ENCODE results near the gene U2AF1L4. TPM values are rescaled to one million over a fixed set of nuclear protein-coding genes. Genes with fewer than 3 reads are reported as not detected.

Gene U2AF1L4
- total RNA-seq, 1 experiment from 2014 or later, result 37.5 TPM

GRCh38 chr19:35787227-35787799, 42.1 kb upstream of the U2AF1L4 start:
- BruUV-seq (replicated peaks), result no TSS peak
- H3K9me3 Mint-ChIP-seq (ENCODE audit: unreplicated experiment), result no peaks in the 10 kb centered on the region

GRCh38 chr19:35786299-35787160, 41.3 kb upstream of the U2AF1L4 start:
- DNase-seq (ENCODE audit: unreplicated experiment), result no peak
- no peak overlapping the region for H3K4me3 Mint-ChIP-seq (ENCODE audit: unreplicated experiment)
- BruUV-seq (replicated peaks), result no TSS peak
- H3K9me3 Mint-ChIP-seq (ENCODE audit: unreplicated experiment), result no peaks in the 10 kb centered on the region
- no peak overlapping the region for H3K27ac Mint-ChIP-seq (ENCODE audit: low read depth, unreplicated experiment)
- TF ChIP-seq, protein P1, sequence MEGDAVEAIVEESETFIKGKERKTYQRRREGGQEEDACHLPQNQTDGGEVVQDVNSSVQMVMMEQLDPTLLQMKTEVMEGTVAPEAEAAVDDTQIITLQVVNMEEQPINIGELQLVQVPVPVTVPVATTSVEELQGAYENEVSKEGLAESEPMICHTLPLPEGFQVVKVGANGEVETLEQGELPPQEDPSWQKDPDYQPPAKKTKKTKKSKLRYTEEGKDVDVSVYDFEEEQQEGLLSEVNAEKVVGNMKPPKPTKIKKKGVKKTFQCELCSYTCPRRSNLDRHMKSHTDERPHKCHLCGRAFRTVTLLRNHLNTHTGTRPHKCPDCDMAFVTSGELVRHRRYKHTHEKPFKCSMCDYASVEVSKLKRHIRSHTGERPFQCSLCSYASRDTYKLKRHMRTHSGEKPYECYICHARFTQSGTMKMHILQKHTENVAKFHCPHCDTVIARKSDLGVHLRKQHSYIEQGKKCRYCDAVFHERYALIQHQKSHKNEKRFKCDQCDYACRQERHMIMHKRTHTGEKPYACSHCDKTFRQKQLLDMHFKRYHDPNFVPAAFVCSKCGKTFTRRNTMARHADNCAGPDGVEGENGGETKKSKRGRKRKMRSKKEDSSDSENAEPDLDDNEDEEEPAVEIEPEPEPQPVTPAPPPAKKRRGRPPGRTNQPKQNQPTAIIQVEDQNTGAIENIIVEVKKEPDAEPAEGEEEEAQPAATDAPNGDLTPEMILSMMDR (IDR thresholded peaks at IDR 0.05; ENCODE audit: unreplicated experiment), result no peak
- intact Hi-C loops (cut with micrococcal nuclease), result no loop called here
- ChIA-PET CTCF (no interaction called here), POLR2A (no interaction called here)
- no peaks in the 10 kb centered on the region for H3K27me3 Mint-ChIP-seq (ENCODE audit: insufficient read depth, unreplicated experiment)
- no peaks in the 10 kb centered on the region for H3K4me1 Mint-ChIP-seq (ENCODE audit: insufficient read depth, unreplicated experiment)
- no peaks in the 10 kb centered on the region for H3K36me3 Mint-ChIP-seq (ENCODE audit: insufficient read depth, unreplicated experiment)

More at GRCh38 chr19:35787227-35787799, 42.1 kb upstream of the U2AF1L4 start:
- H3K36me3 Mint-ChIP-seq (ENCODE audit: insufficient read depth, unreplicated experiment), result no peaks in the 10 kb centered on the region
- no peak overlapping the region for H3K4me3 Mint-ChIP-seq (ENCODE audit: unreplicated experiment)
- CTCF ChIA-PET, result no interaction called here
- H3K27ac Mint-ChIP-seq (ENCODE audit: low read depth, unreplicated experiment), result no peak overlapping the region
- no peak for DNase-seq (ENCODE audit: unreplicated experiment)
- intact Hi-C loops (cut with micrococcal nuclease), result no loop called here
- POLR2A ChIA-PET, result no interaction called here
- TF ChIP-seq, protein P1 (IDR thresholded peaks at IDR 0.05; ENCODE audit: unreplicated experiment), result no peak
- no peaks in the 10 kb centered on the region for H3K27me3 Mint-ChIP-seq (ENCODE audit: insufficient read depth, unreplicated experiment)
- no peaks in the 10 kb centered on the region for H3K4me1 Mint-ChIP-seq (ENCODE audit: insufficient read depth, unreplicated experiment)

- H3K27ac Mint-ChIP-seq (ENCODE audit: low read depth, unreplicated experiment), result no peak overlapping the region
- H3K4me1 Mint-ChIP-seq (ENCODE audit: insufficient read depth, unreplicated experiment), result no peaks in the 10 kb centered on the region
- H3K27me3 Mint-ChIP-seq (ENCODE audit: insufficient read depth, unreplicated experiment), result no peaks in the 10 kb centered on the region
- intact Hi-C loops (cut with micrococcal nuclease), result no loop called here
- CTCF ChIA-PET, result no interaction called here
- no peak overlapping the region for H3K4me3 Mint-ChIP-seq (ENCODE audit: unreplicated experiment)
- no TSS peak for BruUV-seq (replicated peaks)
- POLR2A ChIA-PET, result no interaction called here
- H3K36me3 Mint-ChIP-seq (ENCODE audit: insufficient read depth, unreplicated experiment), result no peaks in the 10 kb centered on the region
- H3K9me3 Mint-ChIP-seq (ENCODE audit: unreplicated experiment), result no peaks in the 10 kb centered on the region
- TF ChIP-seq, protein P1 (IDR thresholded peaks at IDR 0.05; ENCODE audit: unreplicated experiment), result no peak
- DNase-seq (ENCODE audit: unreplicated experiment), result no peak
Observed at GRCh38 chr19:35785339-35785627, 40.1 kb upstream of the U2AF1L4 start.

- H3K4me1 Mint-ChIP-seq (ENCODE audit: insufficient read depth, unreplicated experiment), result no peaks in the 10 kb centered on the region
- no peaks in the 10 kb centered on the region for H3K27me3 Mint-ChIP-seq (ENCODE audit: insufficient read depth, unreplicated experiment)
- H3K27ac Mint-ChIP-seq (ENCODE audit: low read depth, unreplicated experiment), result no peak overlapping the region
- intact Hi-C loops (cut with micrococcal nuclease), result no loop called here
- TF ChIP-seq, protein P1 (IDR thresholded peaks at IDR 0.05; ENCODE audit: unreplicated experiment), result no peak
- no peak overlapping the region for H3K4me3 Mint-ChIP-seq (ENCODE audit: unreplicated experiment)
- BruUV-seq (replicated peaks), result no TSS peak
- ChIA-PET POLR2A (no interaction called here), CTCF (no interaction called here)
- H3K9me3 Mint-ChIP-seq (ENCODE audit: unreplicated experiment), result no peaks in the 10 kb centered on the region
- DNase-seq (ENCODE audit: unreplicated experiment), result no peak
- H3K36me3 Mint-ChIP-seq (ENCODE audit: insufficient read depth, unreplicated experiment), result no peaks in the 10 kb centered on the region
Observed at GRCh38 chr19:35784503-35785338, 39.5 kb upstream of the U2AF1L4 start.

Measured in MCF 10A (cell line).